ENCODE results near the gene SLC18B1.
A peak's percentile ranks its signal among the peaks of the same experiment; 100 is the strongest.
"Not testable (repeated sequence)": the region's sequence is repeated elsewhere in the genome, so short reads cannot be mapped to it uniquely, and the experiment has no call there.

Gene SLC18B1

GRCh38 chr6:132798869-132799538 lies 567 bp upstream of the SLC18B1 start:
- DNase-seq, result peak in 1 of 2 donors; percentile 57

GRCh38 chr6:132795461-132795860 lies 3.0 kb downstream of the SLC18B1 start:
- no peak for DNase-seq

- no peak for DNase-seq
These were observed 5.9 kb downstream of the SLC18B1 start for GRCh38 chr6:132792510-132792909.

GRCh38 chr6:132790450-132790849 lies 8.0 kb downstream of the SLC18B1 start:
- peak; percentile 56 to 62 for DNase-seq

- DNase-seq, result peak; percentile 20 to 48
These were observed 9.1 kb downstream of the SLC18B1 start for GRCh38 chr6:132789396-132789776.

- DNase-seq, result no peak
These were observed 9.6 kb downstream of the SLC18B1 start for GRCh38 chr6:132788658-132789395.

- DNase-seq, result no peak
These were observed 12.5 kb downstream of the SLC18B1 start for GRCh38 chr6:132785936-132786335.

GRCh38 chr6:132780770-132781371 lies 17.6 kb downstream of the SLC18B1 start:
- DNase-seq, result no peak

- not testable (repeated sequence) for DNase-seq
These were observed 20.6 kb downstream of the SLC18B1 start for GRCh38 chr6:132777881-132778280.

- peak; percentile 64 to 79 for DNase-seq
These were observed 30.4 kb downstream of the SLC18B1 start for GRCh38 chr6:132768051-132768517.

- DNase-seq, result no peak
These were observed 32.9 kb downstream of the SLC18B1 start for GRCh38 chr6:132765560-132765959.

- DNase-seq, result no peak
These were observed 34.1 kb downstream of the SLC18B1 start for GRCh38 chr6:132764370-132764769.

GRCh38 chr6:132763269-132763668 lies 35.2 kb downstream of the SLC18B1 start:
- DNase-seq, result peak; percentile 62 to 68

- no peak for DNase-seq
These were observed 38.2 kb downstream of the SLC18B1 start for GRCh38 chr6:132760256-132760655.

- DNase-seq, result no peak
These were observed 39.7 kb downstream of the SLC18B1 start for GRCh38 chr6:132758689-132759088.

- no peak for DNase-seq
These were observed 46.2 kb downstream of the SLC18B1 start for GRCh38 chr6:132752255-132752654.

GRCh38 chr6:132751828-132752227 lies 46.6 kb downstream of the SLC18B1 start:
- DNase-seq, result no peak

GRCh38 chr6:132751306-132751705 lies 47.1 kb downstream of the SLC18B1 start:
- DNase-seq, result peak; percentile 59 to 66

GRCh38 chr6:132750455-132751248 lies 47.8 kb downstream of the SLC18B1 start:
- no peak for DNase-seq

- DNase-seq, result peak; percentile 78 to 82
These were observed 49.3 kb downstream of the SLC18B1 start for GRCh38 chr6:132749111-132749510.

- no peak for DNase-seq
These were observed 50.0 kb downstream of the SLC18B1 start for GRCh38 chr6:132748446-132748845.

GRCh38 chr6:132746048-132746447 lies 52.4 kb downstream of the SLC18B1 start:
- peak; percentile 70 to 82 for DNase-seq

- peak; percentile 79 to 89 for DNase-seq
These were observed 55.9 kb downstream of the SLC18B1 start for GRCh38 chr6:132742495-132742894.
